Measurements from ENCODE around the gene POLG.

GRCh38 chr15:89303986-89304385 lies 30.6 kb downstream of the POLG start:
- no peak for TF ChIP-seq POLR2A (IDR thresholded peaks at IDR 0.05)
- TF ChIP-seq, protein P1, sequence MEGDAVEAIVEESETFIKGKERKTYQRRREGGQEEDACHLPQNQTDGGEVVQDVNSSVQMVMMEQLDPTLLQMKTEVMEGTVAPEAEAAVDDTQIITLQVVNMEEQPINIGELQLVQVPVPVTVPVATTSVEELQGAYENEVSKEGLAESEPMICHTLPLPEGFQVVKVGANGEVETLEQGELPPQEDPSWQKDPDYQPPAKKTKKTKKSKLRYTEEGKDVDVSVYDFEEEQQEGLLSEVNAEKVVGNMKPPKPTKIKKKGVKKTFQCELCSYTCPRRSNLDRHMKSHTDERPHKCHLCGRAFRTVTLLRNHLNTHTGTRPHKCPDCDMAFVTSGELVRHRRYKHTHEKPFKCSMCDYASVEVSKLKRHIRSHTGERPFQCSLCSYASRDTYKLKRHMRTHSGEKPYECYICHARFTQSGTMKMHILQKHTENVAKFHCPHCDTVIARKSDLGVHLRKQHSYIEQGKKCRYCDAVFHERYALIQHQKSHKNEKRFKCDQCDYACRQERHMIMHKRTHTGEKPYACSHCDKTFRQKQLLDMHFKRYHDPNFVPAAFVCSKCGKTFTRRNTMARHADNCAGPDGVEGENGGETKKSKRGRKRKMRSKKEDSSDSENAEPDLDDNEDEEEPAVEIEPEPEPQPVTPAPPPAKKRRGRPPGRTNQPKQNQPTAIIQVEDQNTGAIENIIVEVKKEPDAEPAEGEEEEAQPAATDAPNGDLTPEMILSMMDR (IDR thresholded peaks at IDR 0.05), result no peak
